ENCODE measurements around the gene RANBP9. TPM values are rescaled to one million over a fixed set of nuclear protein-coding genes. Genes with fewer than 3 reads are reported as not detected.

The RANBP9 gene
- total and polyA plus RNA-seq, 2 of the 13 experiments (the other 11 are each of a cell fraction or from before 2014, with no cell fraction given): 26.6 to 30.6 TPM

- H3K79me2 ChIP-seq (ENCODE audit: insufficient read depth, low read length): peaks cover 43% of the 10 kb centered on the region
- TF ChIP-seq TEAD2 (CRISPR knock-in tag; IDR thresholded peaks at IDR 0.05): peak; percentile 50
- peak; percentile 73; the same call in 1 of the 2 replicates for TF ChIP-seq FOXP4 (CRISPR knock-in tag; IDR thresholded peaks at IDR 0.05)
- no peak; the same call in none of the 2 replicates for TF ChIP-seq MYNN (CRISPR knock-in tag; IDR thresholded peaks at IDR 0.05; ENCODE audit: low read depth)
- TF ChIP-seq ZNF574 (CRISPR knock-in tag; IDR thresholded peaks at IDR 0.05): peak; percentile 99
- TF ChIP-seq CEBPZ (IDR thresholded peaks at IDR 0.05; ENCODE audit: low read length): no peak
- TF ChIP-seq SNAPC2 (CRISPR knock-in tag; IDR thresholded peaks at IDR 0.05): peak; percentile 96
- peak; percentile 83; the same call in 1 of the 2 replicates for TF ChIP-seq PAX8 (CRISPR knock-in tag; IDR thresholded peaks at IDR 0.05; ENCODE audit: borderline replicate concordance)
- TF ChIP-seq ZNF556 (CRISPR knock-in tag; IDR thresholded peaks at IDR 0.05; ENCODE audit: borderline replicate concordance): peak; percentile 97; the same call in 1 of the 2 replicates
- TF ChIP-seq MEIS2 (CRISPR knock-in tag; IDR thresholded peaks at IDR 0.05): 0 out of 2 replicates have a peak, but pooled peaks have one; percentile 7
- peak; percentile 40 for TF ChIP-seq ZNF549 (CRISPR knock-in tag; IDR thresholded peaks at IDR 0.05)
- peak; percentile 98 for TF ChIP-seq ZNF792 (CRISPR knock-in tag; IDR thresholded peaks at IDR 0.05)
- TF ChIP-seq TCF12 (IDR thresholded peaks at IDR 0.05): no peak
- no peak for TF ChIP-seq TCF12 (CRISPR knock-in tag; IDR thresholded peaks at IDR 0.05)
- peak; percentile 91 for TF ChIP-seq HNRNPLL (IDR thresholded peaks at IDR 0.05; ENCODE audit: low read depth, low read length, poor library complexity, severe bottlenecking)
These were observed 96.5 kb downstream of the RANBP9 start, which contains the start of gene NOL7 for GRCh38 chr6:13614926-13615791. Gene NOL7, plus strand, starts transcription at chr6:13615335. Its CDS starts 24 bp downstream, at chr6:13615359.

More at GRCh38 chr6:13614926-13615791, 96.5 kb downstream of the RANBP9 start, which contains the start of gene NOL7:
- CTCF ChIA-PET (ENCODE audit: low intra/inter-chr PET ratio, low total read pairs): interaction anchor here (1.2 kb wide), 1 partner anchor 10 kb away, joined by 6 read pairs; no protein-coding TSS in a partner anchor
- ATAC-seq (peak; percentile 92), FAIRE-seq (peak; percentile 78), DNase-seq (ENCODE audit: low spot score) (peak; percentile 97)
- peaks cover 35% of the 10 kb centered on the region for H3K4me1 ChIP-seq (ENCODE audit: insufficient read depth, low read length)
- H3K27ac ChIP-seq (ENCODE audit: extremely low read length, insufficient read depth, low read length): peak within 1 kb of the TSS; percentile 91
- H3K9me3 ChIP-seq (ENCODE audit: low read length): no peaks in the 10 kb centered on the region
- H3K27me3 ChIP-seq (ENCODE audit: control insufficient read depth in 1 of 2, insufficient read depth in 2 of 2, low read length in 2 of 2): no peaks in the 10 kb centered on the region; a peak in 1 of 5 replicates
- no peak within 1 kb of the TSS for H2AFZ ChIP-seq (ENCODE audit: low read length)
- peak within 1 kb of the TSS; percentile 89 to 97 (median 93) for H3K4me3 ChIP-seq (replicated peaks in 1 of 3; ENCODE audit: insufficient read depth in 1 of 3, low read depth in 2 of 3, low read length in 3 of 3)
- H3K9ac ChIP-seq (ENCODE audit: insufficient read depth, low read depth, low read length): peak within 1 kb of the TSS; percentile 97
- peaks cover 17% of the 10 kb centered on the region for H4K20me1 ChIP-seq (ENCODE audit: insufficient read depth, low read length)
- POLR2A ChIA-PET: interaction anchor here (0.6 to 5.3 kb wide), 28 partner anchors 9 to 1630 kb away, joined by 3 to 175 read pairs (median 5); partner anchors contain the start of genes GFOD1, MCUR1, RANBP9 and SIRT5
- WGBS (ENCODE audit: low lambda C conversion rate): 1% methylated on average over 34 of the region's 85 CpGs
- BruUV-seq (replicated peaks): no TSS peak
- peaks cover 8 to 34% of the 10 kb centered on the region in 2 experiments; a peak in 3 of 5 replicates for H3K36me3 ChIP-seq (replicated peaks in 1 of 2; ENCODE audit: control insufficient read depth in 1 of 2, insufficient read depth in 2 of 2, low read length in 2 of 2)
- peak within 1 kb of the TSS; percentile 91 for H3K4me2 ChIP-seq (ENCODE audit: low read depth, low read length)
- intact Hi-C loops (cut with micrococcal nuclease; ENCODE audit: unreplicated experiment): loop anchor here (1.0 to 5.0 kb wide), 6 partner anchors 10 to 278 kb away; partner anchors contain the start of genes GFOD1 and RANBP9
- in situ Hi-C loops (cut with HindIII; ENCODE audit: extremely low pct_ligation_motif_present, low pct_unique_long_range_greater_than_20kb): loop anchor here (5.0 kb wide), 2 partner anchors 38 to 92 kb away; no protein-coding TSS in a partner anchor
